HG03045 (cell line): ENCODE data around the gene NPSR1.
"Not testable (repeated sequence)": the region's sequence is repeated elsewhere in the genome, so short reads cannot be mapped to it uniquely, and the experiment has no call there.

Experiments used
- ATAC-seq: cut with Tn5 transposase; IDR thresholded peaks from one replicate; pipeline ENCODE4 v1.9.1; 2021; ENCODE audit warnings: mild to moderate bottlenecking, moderate library complexity; ENCODE audit not compliant: unreplicated experiment

NPSR1 gene

DNA sequence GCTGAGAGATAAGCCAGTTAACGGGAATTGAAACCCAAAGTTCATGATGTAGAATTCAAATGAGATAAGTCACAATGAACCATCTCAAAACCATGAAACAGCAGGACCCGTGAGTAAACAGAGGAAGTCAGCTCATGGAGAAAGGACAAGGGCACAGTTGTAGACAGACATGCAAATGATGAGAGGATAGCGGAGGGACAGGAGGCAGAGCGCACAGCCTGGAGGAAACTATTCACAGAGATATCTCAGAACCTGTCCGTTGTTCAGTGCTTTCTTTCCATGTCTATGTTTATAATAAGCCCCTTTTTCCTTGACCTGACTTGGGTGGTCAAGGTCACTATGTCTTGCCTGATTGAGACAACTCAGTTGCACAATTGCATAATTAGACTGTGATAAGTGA, 208.2 kb downstream of the NPSR1 start:
- not testable (repeated sequence) for ATAC-seq

- ATAC-seq: not testable (repeated sequence)
Measured at GRCh38 chr7:34867341-34867740, 209.3 kb downstream of the NPSR1 start.

DNA sequence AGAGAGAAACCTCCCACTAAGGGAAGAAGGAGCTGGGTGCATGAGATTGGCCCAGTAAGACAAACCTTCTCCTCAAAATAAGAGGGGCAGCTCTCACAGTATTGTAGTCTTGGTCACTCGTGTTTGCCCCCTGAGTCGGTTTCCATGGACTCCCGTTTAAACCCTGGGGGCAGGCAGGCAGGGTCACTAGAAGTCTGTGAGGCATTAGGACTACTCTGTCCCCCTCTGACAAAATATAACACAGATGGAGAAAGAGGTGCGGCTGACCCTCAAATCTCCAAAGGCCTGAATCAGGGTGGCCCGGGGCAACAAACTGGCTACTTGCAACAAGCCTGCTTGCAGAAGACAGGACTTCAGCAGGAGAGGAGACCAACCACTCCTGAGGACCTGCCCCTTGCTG, 210.6 kb downstream of the NPSR1 start:
- not testable (repeated sequence) for ATAC-seq

DNA sequence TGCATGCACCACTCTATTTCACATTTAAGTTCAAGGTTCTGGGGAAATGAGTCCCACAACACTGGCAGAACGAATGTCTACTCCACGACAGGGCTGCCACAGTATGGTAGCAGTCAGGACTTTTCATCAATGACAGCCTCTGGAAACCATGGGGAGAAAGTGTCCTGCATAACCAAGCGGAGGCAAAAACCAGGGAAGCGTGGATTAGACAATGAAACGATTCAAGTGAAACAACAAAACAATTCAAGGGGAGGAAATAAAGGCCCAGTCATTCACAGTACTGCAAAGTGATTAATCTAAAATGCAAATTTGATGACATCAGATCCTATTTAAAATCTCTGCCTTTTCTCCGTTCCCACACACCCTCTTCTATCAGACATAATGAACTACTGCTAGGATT, 211.0 kb downstream of the NPSR1 start:
- ATAC-seq: no peak

DNA sequence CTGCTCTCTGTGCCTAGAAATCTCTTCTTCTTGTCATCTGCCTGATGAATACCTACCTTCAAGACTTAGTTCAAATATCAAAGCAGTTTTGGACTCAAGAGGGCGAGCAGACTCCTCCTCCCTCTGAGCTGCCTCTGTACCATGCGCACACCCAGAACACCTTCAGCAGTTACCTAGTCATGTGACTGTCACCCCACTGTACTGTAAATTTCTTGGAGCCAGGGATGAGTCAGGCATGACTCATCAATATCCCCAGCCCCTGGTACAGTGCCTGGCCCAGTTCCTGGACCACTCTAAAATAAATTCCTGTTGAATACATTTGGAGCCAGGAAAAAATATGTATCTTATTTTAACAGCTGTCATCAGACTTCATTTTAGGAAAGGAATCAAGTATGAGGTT, 212.0 kb downstream of the NPSR1 start:
- not testable (repeated sequence) for ATAC-seq

- not testable (repeated sequence) for ATAC-seq
Measured at GRCh38 chr7:34874329-34874728, 216.3 kb downstream of the NPSR1 start.

- ATAC-seq: no peak
Measured at GRCh38 chr7:34875481-34875880, 217.5 kb downstream of the NPSR1 start.

GRCh38 chr7:34878944-34879735, 221.1 kb downstream of the NPSR1 start:
- not testable (repeated sequence) for ATAC-seq

- no peak for ATAC-seq
Measured at GRCh38 chr7:34879871-34880270, 221.9 kb downstream of the NPSR1 start.

DNA sequence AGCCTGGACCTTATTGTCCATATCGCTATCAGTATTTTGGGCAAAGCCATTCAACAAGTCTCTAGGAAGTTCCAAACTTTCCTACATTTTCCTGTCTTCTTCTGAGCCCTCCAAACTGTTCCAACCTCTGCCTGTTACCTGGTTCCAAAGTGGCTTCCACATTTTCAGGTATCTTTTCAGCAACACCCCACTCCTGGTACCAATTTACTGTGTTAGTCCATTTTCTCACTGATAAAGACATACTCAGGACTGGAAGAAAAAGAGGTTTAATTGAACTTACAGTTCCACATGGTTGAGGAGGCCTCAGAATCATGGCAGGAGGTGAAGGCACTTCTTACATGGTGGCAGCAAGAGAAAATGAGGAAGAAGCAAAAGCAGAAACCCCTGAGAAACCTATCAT, 225.8 kb downstream of the NPSR1 start:
- not testable (repeated sequence) for ATAC-seq

DNA sequence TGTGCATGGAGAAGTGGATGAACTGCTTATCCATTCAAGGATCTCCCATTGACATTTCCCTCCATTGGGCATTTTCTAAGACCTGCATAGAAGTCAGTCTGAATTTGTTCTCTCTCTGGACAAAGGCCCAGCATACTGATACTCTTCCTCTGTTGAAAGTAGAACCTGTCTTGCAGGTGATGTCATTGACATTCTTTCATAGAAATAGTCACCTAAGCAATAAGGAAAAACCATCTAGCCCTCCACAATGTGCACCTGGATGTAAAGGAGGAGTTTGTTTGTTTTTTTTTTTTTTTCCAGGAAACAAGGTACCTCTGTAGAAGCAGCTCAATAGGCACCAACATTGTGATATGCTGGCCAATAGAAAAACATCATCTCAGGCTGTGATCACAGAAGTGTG, 228.8 kb downstream of the NPSR1 start:
- no peak for ATAC-seq

DNA sequence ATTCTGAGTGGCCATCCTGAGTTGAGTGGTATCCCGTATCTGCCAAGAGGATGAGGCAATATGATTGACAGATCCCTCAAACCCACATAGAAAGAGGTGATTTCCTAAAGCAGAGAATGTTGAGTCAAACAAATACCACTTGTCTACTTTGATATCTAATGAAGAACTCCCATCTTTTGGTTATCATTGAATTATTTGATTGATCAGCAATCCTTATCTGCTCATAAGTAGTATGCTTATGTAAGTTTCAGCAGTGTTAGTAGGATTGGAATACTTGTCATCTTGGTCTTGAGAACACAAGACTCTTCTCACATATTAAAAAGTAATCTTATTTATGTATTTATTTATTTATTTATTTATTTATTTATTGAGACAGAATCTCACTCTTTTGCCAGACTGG, 231.9 kb downstream of the NPSR1 start:
- ATAC-seq: no peak

- ATAC-seq: no peak
Measured at GRCh38 chr7:34895202-34895601, 237.2 kb downstream of the NPSR1 start.
